Measurements from ENCODE around the gene PLIN1.

Gene PLIN1

GRCh38 chr15:89629829-89630228 lies 49.3 kb downstream of the PLIN1 start:
- no peak for DNase-seq (ENCODE audit: low read depth)
- TF ChIP-seq CTCF (IDR thresholded peaks at IDR 0.05; ENCODE audit: control insufficient read depth, insufficient read depth, low read depth, low read length, missing control alignments), result no peak
- H3K4me3 ChIP-seq (ENCODE audit: control insufficient read depth, low read depth, low read length), result no peak overlapping the region

GRCh38 chr15:89628806-89629715 lies 50.1 kb downstream of the PLIN1 start:
- no peak for TF ChIP-seq CTCF (IDR thresholded peaks at IDR 0.05; ENCODE audit: control insufficient read depth, insufficient read depth, low read depth, low read length, missing control alignments)
- no peak overlapping the region for H3K4me3 ChIP-seq (ENCODE audit: control insufficient read depth, low read depth, low read length)
- no peak for DNase-seq (ENCODE audit: low read depth)

- TF ChIP-seq CTCF (IDR thresholded peaks at IDR 0.05; ENCODE audit: control insufficient read depth, insufficient read depth, low read depth, low read length, missing control alignments), result no peak
- DNase-seq (ENCODE audit: low read depth), result no peak
- no peak overlapping the region for H3K4me3 ChIP-seq (ENCODE audit: control insufficient read depth, low read depth, low read length)
Measured at GRCh38 chr15:89628301-89628700, 50.9 kb downstream of the PLIN1 start.

- H3K4me3 ChIP-seq (ENCODE audit: control insufficient read depth, low read depth, low read length), result no peak overlapping the region
- TF ChIP-seq CTCF (IDR thresholded peaks at IDR 0.05; ENCODE audit: control insufficient read depth, insufficient read depth, low read depth, low read length, missing control alignments), result no peak
- DNase-seq (ENCODE audit: low read depth), result no peak
Measured at GRCh38 chr15:89627256-89627970, 51.8 kb downstream of the PLIN1 start.

- H3K4me3 ChIP-seq (ENCODE audit: control insufficient read depth, low read depth, low read length), result no peak overlapping the region
- no peak for DNase-seq (ENCODE audit: low read depth)
- TF ChIP-seq CTCF (IDR thresholded peaks at IDR 0.05; ENCODE audit: control insufficient read depth, insufficient read depth, low read depth, low read length, missing control alignments), result no peak
Measured at GRCh38 chr15:89625716-89626115, 53.5 kb downstream of the PLIN1 start.

- TF ChIP-seq CTCF (IDR thresholded peaks at IDR 0.05; ENCODE audit: control insufficient read depth, insufficient read depth, low read depth, low read length, missing control alignments), result no peak
- no peak overlapping the region for H3K4me3 ChIP-seq (ENCODE audit: control insufficient read depth, low read depth, low read length)
- no peak for DNase-seq (ENCODE audit: low read depth)
Measured at GRCh38 chr15:89623165-89623564, 56.0 kb downstream of the PLIN1 start.

Data from AG09309 (cell line).